ENCODE data around the gene OR7G2.

Gene OR7G2

GRCh38 chr19:9107375-9107774, at the start of gene OR7G2:
Gene OR7G2, minus strand, starts transcription at chr19:9107475. Its CDS starts 4,232 bp downstream, at chr19:9103243.
- no peak for DNase-seq

DNA sequence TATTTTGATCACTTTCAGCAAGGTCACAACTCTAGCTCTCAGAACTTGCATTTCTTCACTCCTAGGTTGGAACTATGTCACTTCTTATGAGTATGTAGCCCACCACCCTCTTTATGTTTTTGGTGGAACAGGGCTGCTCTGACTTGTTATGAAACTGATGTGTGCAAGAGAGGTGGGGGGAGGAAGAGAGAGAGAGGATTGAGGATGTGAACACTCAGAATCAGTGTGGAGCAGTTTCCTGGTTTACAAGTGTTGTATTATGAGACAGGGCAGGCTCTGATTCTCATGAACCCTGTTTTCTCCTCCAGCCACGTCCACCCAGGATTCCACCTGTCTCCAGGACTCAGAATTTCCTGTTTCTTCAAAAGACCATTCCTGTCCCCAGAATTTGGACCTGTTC, 49.0 kb upstream of the OR7G2 start:
- DNase-seq: no peak

GRCh38 chr19:9155591-9155990, 48.3 kb upstream of the OR7G2 start:
- no peak for DNase-seq

DNA sequence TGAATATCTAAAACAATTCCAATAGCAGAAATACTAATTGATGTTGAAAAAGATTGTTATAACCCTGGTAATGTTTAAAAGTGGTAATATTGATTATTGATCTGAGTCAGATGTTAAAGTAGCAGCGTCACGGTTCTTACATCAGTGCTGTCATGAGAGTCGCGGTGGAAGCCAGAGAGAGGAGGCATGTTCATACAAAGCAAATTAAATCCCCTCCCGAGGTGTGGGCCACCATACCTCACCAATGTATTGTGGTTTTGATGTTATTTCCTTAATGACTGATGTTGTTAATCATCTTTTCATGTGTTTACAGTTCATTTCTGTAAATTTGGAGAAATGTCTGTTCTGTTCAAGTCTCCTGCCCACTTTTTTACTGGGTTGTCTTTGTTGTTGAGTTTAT, 44.1 kb upstream of the OR7G2 start:
- no peak for DNase-seq

DNA sequence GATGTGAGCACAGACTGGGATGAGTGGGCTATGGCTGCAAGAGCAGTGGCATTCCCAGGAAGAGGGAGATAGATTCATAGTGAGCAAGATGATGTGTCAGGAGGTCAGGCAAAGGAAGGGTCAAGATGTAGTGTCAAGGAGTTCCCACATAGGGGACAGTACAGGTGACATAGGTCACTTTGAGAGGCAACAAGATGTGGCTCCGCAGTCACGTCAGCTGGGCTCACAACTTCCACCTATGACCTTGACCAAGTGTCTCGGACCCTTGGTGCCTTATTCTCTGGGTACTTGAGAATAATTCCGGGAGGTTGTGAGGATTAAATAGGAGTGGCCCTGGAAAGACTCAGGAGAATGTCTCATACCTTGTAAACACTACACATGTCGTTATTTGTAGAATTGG, 43.4 kb upstream of the OR7G2 start:
- DNase-seq: no peak

DNA sequence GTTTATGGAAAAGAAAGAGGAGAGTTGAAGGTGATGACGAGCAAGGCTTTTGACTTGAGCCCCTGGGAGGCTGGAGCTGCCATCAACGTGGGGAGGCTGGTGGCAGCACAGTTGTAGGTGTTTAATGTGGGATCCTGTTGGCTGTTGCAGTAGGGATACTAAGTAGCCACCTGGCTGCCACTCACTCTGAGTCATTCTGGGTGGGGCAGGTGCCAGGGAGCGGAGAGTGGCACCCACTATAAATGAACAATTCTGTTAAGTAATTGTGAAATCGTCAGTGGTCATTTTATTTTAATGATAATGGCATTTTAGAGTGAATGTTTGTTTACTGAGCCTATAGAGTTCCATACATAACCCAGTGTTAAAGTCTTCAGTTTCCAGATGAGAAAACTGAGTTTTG, 42.7 kb upstream of the OR7G2 start:
- DNase-seq: no peak

DNA sequence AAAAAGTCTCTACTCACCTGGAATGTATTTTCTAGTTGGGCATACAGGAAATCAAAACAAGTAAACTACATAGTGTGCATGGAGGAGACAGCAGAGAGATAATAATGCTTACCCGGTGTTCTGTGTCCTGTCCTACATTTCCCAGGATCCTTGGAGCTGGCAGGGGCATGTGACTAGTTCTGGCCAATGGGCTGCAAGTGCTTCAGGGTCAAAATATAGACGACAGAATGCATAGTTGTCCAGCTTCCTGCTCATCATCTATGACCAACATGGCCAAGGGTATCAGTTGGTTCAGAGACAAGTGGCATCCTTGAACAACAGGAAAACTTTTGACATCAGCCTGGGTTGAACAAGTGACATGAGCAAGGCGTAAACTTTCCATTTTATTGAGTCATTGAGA, 41.4 kb upstream of the OR7G2 start:
- DNase-seq: no peak

GRCh38 chr19:9146882-9147281, 39.6 kb upstream of the OR7G2 start:
- DNase-seq: no peak

- peak; percentile 15 for DNase-seq
Measured at GRCh38 chr19:9144920-9145319, 37.6 kb upstream of the OR7G2 start.

- DNase-seq: peak; percentile 97
Measured at GRCh38 chr19:9140159-9140874, 33.0 kb upstream of the OR7G2 start, which contains the start of gene ZNF317. Gene ZNF317, plus strand, starts transcription at chr19:9140397. Its CDS starts 15,620 bp downstream, at chr19:9156017.

- no peak for DNase-seq
Measured at GRCh38 chr19:9139609-9140158, 32.4 kb upstream of the OR7G2 start.

- DNase-seq: no peak
Measured at GRCh38 chr19:9132422-9132821, 25.1 kb upstream of the OR7G2 start.

GRCh38 chr19:9130965-9131364, 23.7 kb upstream of the OR7G2 start:
- peak; percentile 73 for DNase-seq

DNA sequence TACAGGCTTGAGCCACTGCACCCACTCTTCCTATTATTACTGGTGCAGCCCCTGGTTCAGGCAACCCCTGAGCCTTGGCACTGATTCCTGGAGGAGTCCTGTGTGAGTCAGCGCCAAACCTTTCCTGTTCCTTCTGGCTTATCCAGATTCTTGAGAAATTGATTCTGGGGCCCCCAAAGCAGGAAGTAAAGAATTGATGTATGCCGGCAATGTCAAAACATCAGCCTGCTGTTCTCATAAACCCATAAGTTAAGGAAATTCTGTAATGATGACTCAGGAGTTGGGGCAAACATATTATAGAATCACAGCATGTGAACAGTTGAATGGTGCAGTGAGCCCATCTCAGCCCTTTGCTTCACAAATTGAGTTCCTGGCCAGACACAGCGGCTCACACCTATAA, 20.9 kb upstream of the OR7G2 start:
- peak; percentile 73 for DNase-seq

DNA sequence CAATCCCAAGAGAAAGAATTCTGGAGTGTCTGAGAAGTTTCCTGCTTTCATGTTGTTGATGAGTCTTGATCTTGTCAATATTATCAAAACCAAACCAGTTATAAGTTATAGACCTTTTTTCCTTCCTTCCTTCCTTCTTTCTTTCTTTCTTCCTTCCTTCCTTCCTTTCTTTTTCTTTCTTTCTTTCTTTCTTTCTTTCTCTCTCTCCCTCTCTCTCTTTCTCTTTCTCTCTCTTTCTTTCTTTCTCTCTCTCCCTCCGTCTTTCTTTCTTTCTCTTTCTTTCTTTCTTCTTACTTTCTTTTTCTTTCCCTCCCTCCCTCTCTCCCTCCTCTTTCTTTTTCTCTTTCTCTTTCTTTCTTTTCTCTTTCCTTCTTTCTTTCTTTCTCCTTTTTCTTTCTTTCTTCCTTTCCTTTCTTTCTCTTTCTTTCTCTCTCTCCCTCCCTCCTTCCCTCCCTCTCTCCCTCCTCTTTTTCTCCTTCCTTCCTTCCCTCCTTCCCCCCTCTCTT, 19.7 kb upstream of the OR7G2 start, which contains the start of gene OR7G3:
TSS of gene OR7G3 (minus strand) at position 51 of the 506 bp plus-strand sequence. CDS start at position 51, 0 bp downstream.
- no peak for DNase-seq

- no peak for DNase-seq
Measured at GRCh38 chr19:9116547-9116946, 9.3 kb upstream of the OR7G2 start.

GRCh38 chr19:9115307-9115813, 8.1 kb upstream of the OR7G2 start, which contains the start of gene OR7G1:
Gene OR7G1, minus strand, starts transcription at chr19:9115763. Its CDS starts 0 bp downstream, at chr19:9115763.
- DNase-seq: no peak

DNA sequence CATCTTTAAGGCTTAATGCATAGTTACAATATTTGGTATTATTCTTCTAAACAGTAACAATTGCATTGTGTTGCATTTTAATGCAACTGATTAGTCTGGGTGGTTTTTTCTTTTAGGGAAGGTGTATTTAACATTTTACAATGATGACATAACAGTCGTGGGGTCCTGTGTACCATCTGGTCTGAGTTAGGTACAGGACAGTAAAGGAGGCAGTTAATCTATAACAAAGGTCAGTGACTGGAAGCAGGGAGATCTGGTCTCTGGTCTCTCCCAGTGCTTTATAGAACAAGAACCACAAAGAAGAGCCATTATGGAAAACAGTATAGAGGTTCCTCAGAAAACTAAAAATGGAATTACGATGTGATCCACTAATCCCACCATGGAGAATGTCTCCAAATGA, 2.7 kb upstream of the OR7G2 start:
- DNase-seq: no peak

- no peak for DNase-seq
Measured at GRCh38 chr19:9086761-9087160, 20.5 kb downstream of the OR7G2 start, which contains the start of gene OR1M1. Gene OR1M1, plus strand, starts transcription at chr19:9087061. Its CDS starts 6,184 bp downstream, at chr19:9093245.

DNA sequence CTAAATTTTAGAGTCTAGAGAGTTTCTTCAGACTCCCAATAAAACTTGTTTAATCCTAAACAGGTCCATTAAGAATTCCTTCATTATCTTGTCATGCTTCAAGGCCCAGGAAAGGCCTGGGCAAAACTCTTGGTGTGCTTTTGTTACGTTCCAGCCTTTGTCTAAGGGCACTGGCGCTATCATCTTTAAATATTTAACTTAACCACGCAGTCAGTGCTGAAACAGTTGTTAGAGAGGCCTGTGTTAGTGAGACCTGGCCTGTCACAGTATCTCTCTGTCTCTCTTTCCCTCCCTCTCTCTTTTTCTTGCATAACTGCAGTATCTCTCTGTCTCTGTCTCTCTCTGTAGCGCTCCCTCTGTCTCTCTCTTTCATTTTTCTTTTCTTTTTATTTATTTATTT, 28.6 kb downstream of the OR7G2 start:
- no peak for DNase-seq

DNA sequence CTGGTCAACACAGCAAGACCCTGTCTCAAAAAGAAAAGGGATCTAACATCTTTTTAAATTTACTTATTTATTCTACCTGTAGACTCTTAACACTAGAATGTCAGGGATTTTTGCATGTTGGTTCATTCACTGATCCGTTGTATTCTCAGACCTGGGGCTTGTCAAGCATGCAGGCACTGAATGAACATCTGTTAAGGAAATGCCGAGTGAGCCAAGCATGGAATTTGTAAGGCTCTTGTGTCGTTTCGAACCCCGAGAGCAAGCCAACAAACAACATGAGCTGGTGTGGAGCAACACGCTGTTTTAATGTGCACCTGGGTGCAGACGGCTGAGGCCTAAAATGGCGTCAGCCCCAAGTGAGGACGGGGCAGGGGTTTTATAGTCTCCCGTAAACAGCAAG, 30.4 kb downstream of the OR7G2 start:
- DNase-seq: no peak

DNA sequence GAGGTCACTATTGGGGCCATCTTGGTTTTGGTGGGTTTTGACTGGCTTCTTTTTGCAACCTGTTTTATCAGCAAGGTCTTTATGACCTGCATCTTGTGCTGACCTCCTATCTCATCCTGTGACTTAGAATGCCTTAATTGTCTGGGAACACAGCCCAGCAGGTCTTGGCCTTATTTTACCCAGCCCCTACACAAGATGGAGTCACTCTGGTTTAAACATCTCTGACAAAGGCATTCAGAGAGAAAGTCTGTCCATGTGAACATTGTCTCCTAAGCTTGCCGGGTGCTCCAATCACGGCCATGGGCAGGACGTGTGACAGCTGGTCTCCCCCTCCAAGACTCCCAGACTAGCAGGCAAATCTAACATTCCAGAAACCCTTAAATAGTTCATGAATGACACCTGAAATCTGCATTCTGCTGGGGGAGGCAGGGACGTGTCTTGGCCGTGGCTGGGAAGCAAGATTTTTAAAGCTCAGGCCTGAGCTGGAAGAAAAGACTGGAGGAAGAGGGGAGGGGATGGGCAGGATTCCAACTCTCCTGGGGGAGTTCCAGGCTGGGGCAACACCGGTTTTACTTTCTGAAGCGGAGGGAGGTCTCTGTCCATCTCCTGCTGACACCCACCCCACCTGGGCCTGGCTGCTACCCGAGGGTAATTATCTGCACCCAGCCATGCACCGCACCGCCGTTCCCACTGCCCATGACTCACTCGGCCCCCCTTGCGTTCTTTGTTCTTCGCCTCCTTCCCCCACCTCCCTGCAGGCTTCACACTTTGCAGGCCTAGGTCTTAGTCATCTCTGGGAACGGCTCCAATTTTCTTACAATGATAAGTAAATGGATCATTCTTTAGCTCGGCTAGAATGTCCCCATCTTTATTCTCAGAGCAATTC, 32.0 kb downstream of the OR7G2 start:
- DNase-seq: peak; percentile 2

DNA sequence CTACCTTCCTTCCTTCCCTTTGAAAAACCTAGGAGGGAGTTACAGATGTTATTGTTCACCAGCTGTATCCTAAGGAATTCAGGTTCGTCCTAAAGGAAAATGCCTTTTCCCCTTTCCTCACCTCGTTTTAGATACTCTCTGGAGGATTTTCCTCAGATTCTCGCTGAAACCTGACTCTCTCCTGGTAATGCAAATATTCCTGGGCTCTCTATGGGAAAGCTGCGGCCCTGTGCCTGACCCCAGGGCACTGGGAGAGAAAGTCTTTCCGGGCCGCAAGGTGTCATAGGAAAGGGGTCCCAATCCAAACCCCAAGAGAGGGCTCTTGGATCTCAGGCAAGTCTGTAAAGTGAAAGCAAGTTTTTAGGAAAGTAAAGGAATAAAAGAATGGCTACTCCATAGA, 33.5 kb downstream of the OR7G2 start:
- DNase-seq: no peak

Data from suppressor macrophage treated with lipopolysaccharide for 4 hours (primary cell).